ENCODE measurements around the gene OCA2. TPM values are rescaled to one million over a fixed set of nuclear protein-coding genes. Genes with fewer than 3 reads are reported as not detected.

Gene OCA2
- total RNA-seq, 1 donor from 2014 or later: 0.26 TPM

- Histone ChIP-seq H3K4me3 (ENCODE audit: low read depth, low read length) (no peak overlapping the region), H3K27me3 (ENCODE audit: control insufficient read depth, insufficient read depth, low read length) (no peaks in the 10 kb centered on the region), H3K36me3 (ENCODE audit: control insufficient read depth, insufficient read depth, low read length) (no peaks in the 10 kb centered on the region)
- FAIRE-seq: no peak
- TF ChIP-seq, protein P1, sequence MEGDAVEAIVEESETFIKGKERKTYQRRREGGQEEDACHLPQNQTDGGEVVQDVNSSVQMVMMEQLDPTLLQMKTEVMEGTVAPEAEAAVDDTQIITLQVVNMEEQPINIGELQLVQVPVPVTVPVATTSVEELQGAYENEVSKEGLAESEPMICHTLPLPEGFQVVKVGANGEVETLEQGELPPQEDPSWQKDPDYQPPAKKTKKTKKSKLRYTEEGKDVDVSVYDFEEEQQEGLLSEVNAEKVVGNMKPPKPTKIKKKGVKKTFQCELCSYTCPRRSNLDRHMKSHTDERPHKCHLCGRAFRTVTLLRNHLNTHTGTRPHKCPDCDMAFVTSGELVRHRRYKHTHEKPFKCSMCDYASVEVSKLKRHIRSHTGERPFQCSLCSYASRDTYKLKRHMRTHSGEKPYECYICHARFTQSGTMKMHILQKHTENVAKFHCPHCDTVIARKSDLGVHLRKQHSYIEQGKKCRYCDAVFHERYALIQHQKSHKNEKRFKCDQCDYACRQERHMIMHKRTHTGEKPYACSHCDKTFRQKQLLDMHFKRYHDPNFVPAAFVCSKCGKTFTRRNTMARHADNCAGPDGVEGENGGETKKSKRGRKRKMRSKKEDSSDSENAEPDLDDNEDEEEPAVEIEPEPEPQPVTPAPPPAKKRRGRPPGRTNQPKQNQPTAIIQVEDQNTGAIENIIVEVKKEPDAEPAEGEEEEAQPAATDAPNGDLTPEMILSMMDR (IDR thresholded peaks at IDR 0.05; ENCODE audit: insufficient read depth, low read length, severe bottlenecking): no peak
- no peak for DNase-seq (ENCODE audit: low read depth)
Measured at GRCh38 chr15:27797765-27798164, 301.4 kb downstream of the OCA2 start.

- H3K36me3 ChIP-seq (ENCODE audit: control insufficient read depth, insufficient read depth, low read length): no peaks in the 10 kb centered on the region
- FAIRE-seq: no peak
- TF ChIP-seq, protein P1 (IDR thresholded peaks at IDR 0.05; ENCODE audit: insufficient read depth, low read length, severe bottlenecking): no peak
- H3K27me3 ChIP-seq (ENCODE audit: control insufficient read depth, insufficient read depth, low read length): no peaks in the 10 kb centered on the region
- DNase-seq (ENCODE audit: low read depth): no peak
- no peak overlapping the region for H3K4me3 ChIP-seq (ENCODE audit: low read depth, low read length)
Measured at GRCh38 chr15:27796405-27797320, 302.5 kb downstream of the OCA2 start.

DNA sequence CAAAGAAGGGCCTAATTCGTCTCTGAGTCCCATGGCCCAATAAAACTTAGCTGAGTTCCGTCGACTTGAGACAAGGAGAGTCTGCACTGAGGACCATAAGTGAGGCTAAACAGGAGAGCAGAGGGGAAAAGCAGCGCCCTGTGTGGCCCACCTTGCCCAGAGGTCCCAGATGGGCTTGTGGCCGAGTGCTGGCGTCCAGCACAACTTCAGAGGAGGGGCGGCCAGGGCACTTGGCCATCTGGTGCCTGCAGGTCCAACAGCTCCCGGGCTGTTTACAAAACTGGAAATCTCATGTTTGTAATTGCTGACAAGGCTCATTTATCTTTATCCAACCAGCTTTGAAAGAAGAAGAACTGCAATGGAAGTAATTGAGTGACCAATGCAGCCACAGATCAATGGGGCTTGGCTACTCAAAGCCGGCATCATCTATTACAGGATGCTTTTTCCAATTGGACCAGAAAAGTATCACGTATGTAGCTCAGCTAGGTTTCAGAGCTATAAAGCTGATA, 306.3 kb downstream of the OCA2 start:
- Histone ChIP-seq H3K27me3 (ENCODE audit: control insufficient read depth, insufficient read depth, low read length) (no peaks in the 10 kb centered on the region), H3K4me3 (ENCODE audit: low read depth, low read length) (no peak overlapping the region), H3K36me3 (ENCODE audit: control insufficient read depth, insufficient read depth, low read length) (no peaks in the 10 kb centered on the region)
- TF ChIP-seq, protein P1 (IDR thresholded peaks at IDR 0.05; ENCODE audit: insufficient read depth, low read length, severe bottlenecking): no peak
- DNase-seq (ENCODE audit: low read depth): no peak
- FAIRE-seq: no peak

DNA sequence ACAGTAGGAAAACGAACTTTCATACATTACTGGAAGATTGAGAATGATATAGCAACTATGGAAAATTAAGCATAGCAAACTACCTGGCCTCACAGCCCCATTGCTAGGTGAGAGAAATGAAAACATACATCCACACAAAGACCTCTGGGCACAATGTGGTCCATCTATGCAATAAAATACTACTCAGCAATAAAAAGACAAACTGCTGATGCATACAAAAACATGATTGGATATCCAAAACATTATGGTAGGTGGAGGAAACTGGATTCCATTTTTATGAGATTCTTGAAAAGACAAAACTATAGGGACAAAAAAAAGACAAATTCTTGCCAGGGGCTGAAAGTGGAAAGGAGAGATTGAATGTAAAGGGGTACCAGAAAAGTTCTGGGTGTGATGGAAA, 308.8 kb downstream of the OCA2 start:
- TF ChIP-seq, protein P1 (IDR thresholded peaks at IDR 0.05; ENCODE audit: insufficient read depth, low read length, severe bottlenecking): no peak
- DNase-seq (ENCODE audit: low read depth) (no peak), FAIRE-seq (no peak)
- Histone ChIP-seq H3K27me3 (ENCODE audit: control insufficient read depth, insufficient read depth, low read length) (no peaks in the 10 kb centered on the region), H3K36me3 (ENCODE audit: control insufficient read depth, insufficient read depth, low read length) (no peaks in the 10 kb centered on the region), H3K4me3 (ENCODE audit: low read depth, low read length) (no peak overlapping the region)

DNA sequence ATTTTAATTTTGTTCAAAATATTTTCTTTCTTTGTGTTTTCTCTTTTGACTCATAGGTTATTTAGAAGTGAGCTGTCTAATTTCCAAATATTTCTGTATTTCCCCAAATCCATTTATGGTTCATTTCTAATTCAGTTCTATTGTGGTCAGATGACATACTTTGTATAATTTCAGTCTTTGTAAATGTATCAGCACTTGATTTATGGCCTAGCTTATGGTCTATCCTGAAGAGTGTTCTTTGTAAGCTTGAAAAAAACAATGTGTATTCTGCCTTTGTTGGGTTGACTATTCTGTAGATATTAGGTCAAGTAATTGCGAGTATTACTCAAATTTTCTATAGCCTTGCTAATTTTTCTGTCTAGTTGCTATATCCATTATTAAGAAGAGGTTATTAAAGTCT, 311.2 kb downstream of the OCA2 start:
- DNase-seq (ENCODE audit: low read depth) (no peak), FAIRE-seq (no peak)
- Histone ChIP-seq H3K36me3 (ENCODE audit: control insufficient read depth, insufficient read depth, low read length) (no peaks in the 10 kb centered on the region), H3K27me3 (ENCODE audit: control insufficient read depth, insufficient read depth, low read length) (no peaks in the 10 kb centered on the region), H3K4me3 (ENCODE audit: low read depth, low read length) (no peak overlapping the region)
- TF ChIP-seq, protein P1 (IDR thresholded peaks at IDR 0.05; ENCODE audit: insufficient read depth, low read length, severe bottlenecking): no peak
